HepG2 (cell line): ENCODE data around the gene SSH3. TPM values are rescaled to one million over a fixed set of nuclear protein-coding genes. Genes with fewer than 3 reads are reported as not detected.

Experiments used
- ATAC-seq: fragments of 200-7000 bp; cut with Tn5 transposase; 3 replicates; pipeline ENCODE4 v1.9.1; 2020; ENCODE audit warnings: mild to moderate bottlenecking, moderate library complexity
- BruUV-seq: library from RNA; stranded (reverse); fragments of 400-500 nt; replicated peaks from 2 replicates; lab custom pipeline; 2021; lab: Mats Ljungman, UMichigan
- CTCF ChIA-PET: fragments of 300-600 bp; formaldehyde crosslinking; extraction: SDS; loops from one replicate; lab custom pipeline; 2021; ENCODE audit warnings: low total read pairs, inconsistent platforms, low intra/inter-chr PET ratio; lab: Yijun Ruan, JAX
- POLR2A ChIA-PET: fragments of 350-600 bp; sonication (Branson Sonifier 250); formaldehyde crosslinking; loops from one replicate; lab custom pipeline; 2020; ENCODE audit warnings: antibody characterized with exemption, inconsistent platforms; lab: Yijun Ruan, JAX
- DNase-seq: peaks from one replicate; pipeline ENCODE4 v3.0.0-alpha.2; 2015; ENCODE audit warnings: low spot score
- FAIRE-seq: peaks from 3 replicates; lab custom pipeline; 2011; peaks lifted over from hg19 to GRCh38; lab: Jason Lieb, UNC
- H2AFZ ChIP-seq: one replicate; pipeline ENCODE4 v1.6.1; 2011; ENCODE audit warnings: low read length, inconsistent platforms
- H3K27ac ChIP-seq: fragments of 300-600 bp; 3 replicates; pipeline ENCODE4 v1.8.0; 2011; ENCODE audit warnings: mixed run types, mild to moderate bottlenecking, mixed read lengths, low read length, inconsistent platforms; ENCODE audit not compliant: insufficient read depth; ENCODE audit errors: extremely low read length
- H3K27me3 ChIP-seq, 2 experiments: fragments of 200-600 bp in 1 of 2; 2 replicates in 1 of 2; 3 replicates in 1 of 2; pipeline versions ENCODE4 v1.6.0 to v1.8.0; 2011; ENCODE audit warnings: low read length in 2 of 2, mild to moderate bottlenecking in 2 of 2, moderate library complexity in 2 of 2, inconsistent platforms in 1 of 2; ENCODE audit not compliant: insufficient read depth in 2 of 2, control insufficient read depth in 1 of 2
- H3K36me3 ChIP-seq, 2 experiments: fragments of 200-600 bp in 1 of 2; replicated peaks in 1 of 2; 2 replicates in 1 of 2; 3 replicates in 1 of 2; pipeline versions ENCODE4 v1.5.1 to v1.8.0; 2011; ENCODE audit warnings: low read length in 2 of 2, inconsistent platforms in 1 of 2; ENCODE audit not compliant: insufficient read depth in 2 of 2, control insufficient read depth in 1 of 2
- H3K4me1 ChIP-seq: 2 replicates; pipeline ENCODE4 v1.5.1; 2012; ENCODE audit warnings: low read length, inconsistent platforms; ENCODE audit not compliant: insufficient read depth
- H3K4me2 ChIP-seq: 2 replicates; pipeline ENCODE4 v1.6.0; 2011; ENCODE audit warnings: low read depth, low read length, inconsistent platforms
- H3K4me3 ChIP-seq, 3 experiments: fragments of 200-600 bp in 1 of 3; sonication (generic), shearing (Covaris generic) in 1 of 3; replicated peaks in 1 of 3; 2 replicates each; pipeline ENCODE4 v1.5.1; 2011 to 2016; ENCODE audit warnings: low read length in 3 of 3, inconsistent platforms in 2 of 3, low read depth in 2 of 3, mild to moderate bottlenecking in 2 of 3, control low read depth in 1 of 3, mixed read lengths in 1 of 3; ENCODE audit not compliant: insufficient read depth in 1 of 3
- H3K79me2 ChIP-seq: one replicate; pipeline ENCODE4 v1.6.1; 2011; ENCODE audit warnings: low read length, inconsistent platforms; ENCODE audit not compliant: insufficient read depth
- H3K9ac ChIP-seq: 2 replicates; pipeline ENCODE4 v1.6.0; 2011; ENCODE audit warnings: mild to moderate bottlenecking, low read depth, low read length, inconsistent platforms; ENCODE audit not compliant: insufficient read depth
- H3K9me3 ChIP-seq: 2 replicates; pipeline ENCODE4 v1.5.1; 2012; ENCODE audit warnings: mild to moderate bottlenecking, low read length
- H4K20me1 ChIP-seq: 2 replicates; pipeline ENCODE4 v1.6.0; 2011; ENCODE audit warnings: inconsistent platforms, mild to moderate bottlenecking, low read length, moderate library complexity; ENCODE audit not compliant: insufficient read depth
- AGO2 ChIP-seq: fragments of 200-400 bp; formaldehyde crosslinking; optimal IDR thresholded peaks from 2 replicates; pipeline ENCODE3; 2017; ENCODE audit warnings: mild to moderate bottlenecking, low read depth, low read length, moderate library complexity
- IKZF1 ChIP-seq: fragments of 450-650 bp; IDR thresholded peaks from 2 replicates; pipeline ENCODE4 v1.7.1; 2016
- NCOA5 ChIP-seq: sonication (generic); formaldehyde crosslinking; IDR thresholded peaks from 2 replicates; pipeline ENCODE4 v1.4.0; 2020; ENCODE audit warnings: missing genetic modification reagents
- WGBS: methylation state at CpG from one replicate; pipeline ENCODE4 v1.1.6; 2017; ENCODE audit warnings: low lambda C conversion rate; 5-methylcytosine and 5-hydroxymethylcytosine counted together
- in situ Hi-C: cut with HindIII; loops from 2 replicates; pipeline ENCODE4 v1.10.0; 2017; ENCODE audit warnings: low pct_unique_long_range_greater_than_20kb; ENCODE audit not compliant: extremely low pct_ligation_motif_present
- intact Hi-C: fragments of 100-400 bp; cut with micrococcal nuclease; formaldehyde crosslinking; loops from one replicate; pipeline ENCODE4 v1.10.0; 2022; ENCODE audit not compliant: unreplicated experiment
- polyA plus RNA-seq, 8 experiments: library from polyadenylated mRNA; depleted of rRNA in 3 of 8; stranded (reverse) in 7 of 8; unstranded in 1 of 8; fragments of >200 nt; fragmentation: Illumina TruSeq in 4 of 8; extraction: Trizol in 4 of 8; gene quantifications; 2 replicates each; pipeline versions ENCODE4 v1.2.1 to v1.2.3, GENCODE V29; 2011 to 2016; ENCODE audit warnings: low read depth in 4 of 8, missing spikeins in 1 of 8, mixed read lengths in 1 of 8; ENCODE audit not compliant: insufficient read depth in 1 of 8
- total RNA-seq, 5 experiments: library from RNA; depleted of rRNA; stranded (reverse); fragments of >200 nt; fragmentation: Illumina TruSeq; extraction: Trizol; gene quantifications; 2 replicates each; pipeline ENCODE4 v1.2.3, GENCODE V29; 2016; ENCODE audit warnings: low read depth in 1 of 5

The SSH3 gene
- total and polyA plus RNA-seq, 2 of the 13 experiments (the other 11 are each of a cell fraction or from before 2014, with no cell fraction given) = 12.4 to 18.8 TPM

DNA sequence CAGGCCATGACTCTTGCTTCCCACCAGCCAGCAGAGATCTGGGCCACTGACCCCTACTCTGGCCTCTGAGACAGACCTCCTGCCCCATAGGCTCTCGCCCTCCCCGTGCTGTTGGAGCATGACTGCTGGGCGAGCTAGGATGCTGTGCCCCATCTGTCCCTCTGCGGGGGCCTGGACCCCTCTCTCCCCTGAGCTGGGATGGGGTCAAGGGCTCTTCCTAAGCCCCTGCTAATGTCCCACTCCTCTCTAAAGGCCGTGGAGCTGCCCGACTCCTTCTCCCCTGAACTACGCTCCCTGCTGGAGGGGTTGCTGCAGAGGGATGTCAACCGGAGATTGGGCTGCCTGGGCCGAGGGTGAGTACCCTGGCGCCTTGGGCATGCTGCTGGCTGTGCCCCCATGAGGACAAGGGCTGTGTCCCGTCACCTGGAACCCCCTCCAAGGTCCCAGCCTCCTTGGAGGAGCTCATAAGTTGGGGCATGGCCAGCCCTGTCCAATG is 20.4 kb upstream of the SSH3 start:
- BruUV-seq = no TSS peak
- FAIRE-seq (no peak), ATAC-seq (no peak), DNase-seq (no peak)
- in situ Hi-C loops (no loop called here), intact Hi-C loops (no loop called here)
- Histone ChIP-seq H2AFZ (no peak overlapping the region), H3K79me2 (no peaks in the 10 kb centered on the region), H4K20me1 (no peaks in the 10 kb centered on the region), H3K27me3 (no peaks in the 10 kb centered on the region), H3K36me3 (peaks cover 39 to 73% of the 10 kb centered on the region in 2 experiments; a peak in 4 of 5 replicates), H3K4me2 (no peak overlapping the region), H3K4me3 (no peak overlapping the region), H3K9ac (no peak overlapping the region), H3K9me3 (no peaks in the 10 kb centered on the region), H3K27ac (no peak overlapping the region), H3K4me1 (peaks cover 14% of the 10 kb centered on the region)
- no CpG with 5 or more reads among the region's 11 CpGs for WGBS
- POLR2A ChIA-PET = no interaction called here
- CTCF ChIA-PET = no interaction called here
- TF ChIP-seq NCOA5 (CRISPR knock-in tag) (no peak), AGO2 (peak; percentile 35)

GRCh38 chr11:67283481-67283963 is 19.8 kb upstream of the SSH3 start:
- intact Hi-C loops (no loop called here), in situ Hi-C loops (no loop called here)
- no TSS peak for BruUV-seq
- no peak overlapping the region for H3K4me2 ChIP-seq
- H3K79me2 ChIP-seq = no peaks in the 10 kb centered on the region
- H3K27me3 ChIP-seq = no peaks in the 10 kb centered on the region
- no peak overlapping the region for H2AFZ ChIP-seq
- H3K4me1 ChIP-seq = peaks cover 18% of the 10 kb centered on the region
- no peak for TF ChIP-seq IKZF1
- no peaks in the 10 kb centered on the region for H3K9me3 ChIP-seq
- H3K27ac ChIP-seq = no peak overlapping the region
- H3K36me3 ChIP-seq = peaks cover 39 to 70% of the 10 kb centered on the region in 2 experiments; a peak in 4 of 5 replicates
- H4K20me1 ChIP-seq = no peaks in the 10 kb centered on the region
- no peak overlapping the region for H3K4me3 ChIP-seq
- FAIRE-seq (no peak), DNase-seq (no peak), ATAC-seq (no peak)
- ChIA-PET POLR2A (no interaction called here), CTCF (no interaction called here)
- H3K9ac ChIP-seq = no peak overlapping the region
- WGBS = 97% methylated on average over 10 of the region's 13 CpGs
